Midbrain (tissue), 1 donor: ENCODE measurements around the gene ST6GALNAC2.
"Not testable (repeated sequence)": the region's sequence is repeated elsewhere in the genome, so short reads cannot be mapped to it uniquely, and the experiment has no call there.

Source experiments
- DNase-seq: peaks from one replicate; lab custom pipeline; 2025; lab: John Stamatoyannopoulos, UW

ST6GALNAC2 gene

DNA sequence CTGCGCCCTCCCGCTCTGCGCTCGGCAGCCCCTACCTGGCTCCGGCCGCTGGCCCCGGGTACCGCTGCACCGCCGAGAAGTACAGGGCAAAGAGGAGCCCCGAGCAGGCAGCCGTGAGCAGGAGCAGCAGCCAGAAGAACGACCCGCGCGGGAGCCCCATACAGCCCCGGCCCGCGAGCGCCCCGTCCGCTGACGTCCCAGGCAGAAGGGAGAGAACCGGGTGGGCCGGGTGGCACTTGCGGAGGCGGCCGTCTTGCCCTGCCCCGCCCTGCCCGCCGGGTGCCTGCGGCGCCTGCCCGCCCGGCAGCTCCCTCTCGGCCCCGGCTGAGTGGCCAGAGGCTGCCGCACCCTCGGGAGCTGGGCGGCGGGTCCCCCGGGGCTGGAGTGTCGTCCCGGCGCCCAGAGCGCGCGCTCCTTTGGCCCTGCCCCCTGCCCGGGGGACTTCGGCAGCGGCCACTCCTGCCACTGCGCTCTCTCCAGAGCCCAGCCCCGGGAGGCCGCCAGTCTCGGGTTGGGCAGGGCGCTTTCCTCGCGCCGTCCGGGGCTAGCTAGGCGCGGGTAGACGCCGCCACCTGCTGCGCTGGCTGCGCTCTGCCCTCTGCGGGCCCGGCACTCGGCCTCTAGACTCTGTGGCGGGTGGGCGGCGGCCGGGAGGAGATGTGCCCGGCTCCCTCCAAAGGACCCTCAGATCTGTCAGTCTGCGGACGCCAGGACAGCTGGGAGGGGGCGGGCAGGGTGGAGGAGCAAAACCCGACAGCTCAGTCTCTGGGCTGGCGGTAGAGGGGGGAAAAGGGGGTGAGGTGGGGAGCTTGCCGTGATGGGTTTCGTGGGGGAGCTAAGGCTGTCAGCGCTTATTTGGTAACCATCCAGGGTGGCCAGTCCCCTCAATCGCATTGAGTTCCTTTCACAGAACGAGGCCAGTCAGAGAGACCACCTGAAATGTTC is at the start of gene ST6GALNAC2:
TSS of gene ST6GALNAC2 (minus strand) at position 212 of the 945 bp plus-strand sequence. CDS start at position 160, 52 bp downstream.
- peak; percentile 46 for DNase-seq

- DNase-seq, result no peak
These were observed 49.4 kb upstream of the ST6GALNAC2 start for GRCh38 chr17:76635039-76635438.

DNA sequence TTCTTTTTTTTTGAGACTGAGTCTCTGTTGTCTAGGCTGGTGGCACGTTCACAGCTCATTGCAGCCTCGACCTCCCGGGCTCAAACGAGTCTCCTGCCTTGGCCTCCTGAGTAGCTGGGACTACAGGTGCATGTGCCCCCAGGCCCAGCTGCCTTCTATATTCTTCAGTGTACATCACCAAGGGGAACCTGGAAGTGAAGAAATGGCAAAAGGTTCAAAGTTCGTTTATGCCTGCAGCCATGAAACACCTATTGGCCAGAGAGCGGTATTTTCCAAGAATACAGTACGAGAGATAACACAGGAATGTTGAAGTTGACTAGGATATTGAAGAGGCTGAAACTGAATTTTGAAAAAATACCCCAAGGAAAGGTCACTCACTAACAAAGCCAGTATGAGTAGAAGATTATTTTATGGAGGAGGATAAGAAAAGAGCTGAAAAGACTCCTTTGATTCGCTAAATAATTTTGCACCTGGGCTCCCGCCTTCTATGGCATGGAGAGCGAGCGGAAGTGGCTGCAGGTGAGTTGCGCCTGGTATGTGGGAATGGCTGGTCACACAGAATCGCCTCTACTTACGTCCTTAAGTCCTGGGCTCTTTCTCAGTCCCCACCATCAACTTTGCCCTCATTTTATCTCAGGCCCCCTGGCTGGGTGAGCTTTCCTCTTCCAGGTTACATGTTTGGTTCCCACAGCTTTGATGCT is 48.1 kb upstream of the ST6GALNAC2 start:
- no peak for DNase-seq

GRCh38 chr17:76631821-76632565 is 46.3 kb upstream of the ST6GALNAC2 start:
- DNase-seq, result no peak

DNA sequence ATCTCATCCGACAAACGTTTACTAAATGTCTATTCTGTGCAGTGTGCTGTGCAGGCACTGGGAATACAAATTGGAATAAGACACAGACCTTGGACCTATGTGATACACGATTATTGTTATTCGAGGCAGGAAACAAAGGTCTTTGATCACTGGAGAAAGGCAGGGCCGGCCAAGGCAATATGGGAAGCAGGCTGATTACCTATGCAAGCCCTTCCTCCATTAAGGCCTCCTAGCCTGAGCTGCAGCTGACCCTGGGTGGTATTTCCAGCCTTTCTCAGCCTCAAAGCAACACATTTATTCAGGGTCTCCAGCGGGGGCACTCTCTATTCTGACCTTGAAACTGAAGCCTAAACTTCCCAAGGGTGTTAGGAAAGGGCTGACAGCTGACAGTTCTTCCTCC is 44.5 kb upstream of the ST6GALNAC2 start:
- DNase-seq, result no peak

DNA sequence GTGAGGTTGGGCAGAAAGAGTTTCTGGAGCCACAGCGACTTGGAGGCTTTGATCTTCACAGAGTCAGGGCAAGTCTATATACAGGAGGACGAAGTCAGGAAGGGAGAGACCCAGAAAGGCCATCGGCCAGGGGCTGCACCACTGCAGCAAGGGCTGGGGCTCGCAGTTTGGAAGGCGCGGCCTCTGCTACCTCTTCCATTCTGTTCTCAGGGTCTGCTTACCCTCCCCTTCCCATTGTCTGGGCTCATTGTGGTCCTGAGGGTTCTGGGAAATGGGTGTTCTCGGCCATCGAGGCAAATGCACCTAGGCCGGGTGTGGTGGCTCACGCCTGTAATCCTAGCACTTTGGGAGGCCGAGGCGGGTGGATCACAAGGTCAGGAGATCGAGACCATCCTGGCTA is 41.9 kb upstream of the ST6GALNAC2 start:
- no peak for DNase-seq

GRCh38 chr17:76626442-76626841 is 40.8 kb upstream of the ST6GALNAC2 start:
- DNase-seq, result no peak

- no peak for DNase-seq
These were observed 39.8 kb upstream of the ST6GALNAC2 start for GRCh38 chr17:76625496-76625895.

DNA sequence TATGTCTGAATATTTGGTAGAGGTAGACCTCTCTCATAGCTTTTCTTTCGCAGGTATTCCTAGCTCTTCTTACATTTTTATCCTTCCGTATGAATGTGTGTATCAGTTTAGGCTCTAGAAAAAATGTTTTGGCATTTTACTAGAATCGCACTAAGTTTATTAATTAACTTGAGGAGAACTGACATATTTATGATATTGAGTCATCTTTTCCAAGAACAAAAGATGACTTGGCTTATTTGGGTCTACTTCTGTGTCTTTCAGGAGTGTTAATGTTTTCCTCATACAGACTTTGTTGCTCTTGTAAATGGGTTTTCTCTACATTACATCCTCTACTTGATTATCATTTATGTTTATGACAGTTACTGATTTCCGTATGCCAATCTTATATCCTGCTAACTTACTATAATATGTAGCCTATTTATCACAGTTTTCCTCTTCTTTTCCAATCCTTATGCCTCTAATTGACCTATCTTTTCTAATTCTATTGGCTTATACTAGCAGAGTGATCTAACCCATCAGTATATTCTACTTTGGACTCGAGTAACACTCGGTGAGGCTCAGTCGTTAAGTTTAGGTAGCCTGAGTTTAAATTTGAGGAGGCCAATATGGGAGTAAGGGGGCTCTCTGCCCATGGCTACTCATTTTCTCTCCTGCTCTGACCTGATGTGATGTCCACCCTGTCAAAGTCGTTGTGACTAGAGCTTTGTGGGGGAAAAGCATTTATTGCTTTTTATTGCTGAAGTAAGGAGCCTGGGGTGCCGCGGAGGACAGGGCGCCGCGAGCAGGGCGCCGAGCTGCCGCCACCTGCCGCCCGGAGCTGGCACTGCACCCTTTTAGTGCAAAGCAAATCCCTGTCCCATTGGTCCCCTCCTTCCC is 37.8 kb upstream of the ST6GALNAC2 start:
- DNase-seq, result peak; percentile 67

- DNase-seq, result no peak
These were observed 32.2 kb upstream of the ST6GALNAC2 start for GRCh38 chr17:76617838-76618237.

- no peak for DNase-seq
These were observed 29.4 kb upstream of the ST6GALNAC2 start for GRCh38 chr17:76614912-76615617.

- not testable (repeated sequence) for DNase-seq
These were observed 28.6 kb upstream of the ST6GALNAC2 start for GRCh38 chr17:76614064-76614759.

- no peak for DNase-seq
These were observed 27.6 kb upstream of the ST6GALNAC2 start for GRCh38 chr17:76612977-76613851.

DNA sequence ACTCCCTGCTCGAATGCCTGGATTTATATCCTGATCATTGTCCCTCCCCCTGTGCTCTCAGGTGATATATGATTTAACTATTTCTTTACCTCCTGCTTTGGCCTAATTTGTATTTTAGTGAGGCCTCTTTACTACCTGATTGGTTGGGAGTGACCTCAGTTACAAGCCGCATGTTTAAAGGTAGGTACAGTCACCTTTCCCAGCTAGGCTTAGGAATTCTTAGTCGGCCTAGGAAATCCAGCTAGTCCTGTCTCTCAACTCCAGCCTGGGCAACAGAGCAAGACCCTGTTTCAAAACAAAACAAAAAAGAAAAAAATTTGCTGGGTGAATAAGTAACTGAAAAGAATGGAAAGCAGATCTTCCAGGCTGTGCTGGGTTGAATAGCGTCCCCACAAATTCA is 26.8 kb upstream of the ST6GALNAC2 start:
- DNase-seq, result no peak

DNA sequence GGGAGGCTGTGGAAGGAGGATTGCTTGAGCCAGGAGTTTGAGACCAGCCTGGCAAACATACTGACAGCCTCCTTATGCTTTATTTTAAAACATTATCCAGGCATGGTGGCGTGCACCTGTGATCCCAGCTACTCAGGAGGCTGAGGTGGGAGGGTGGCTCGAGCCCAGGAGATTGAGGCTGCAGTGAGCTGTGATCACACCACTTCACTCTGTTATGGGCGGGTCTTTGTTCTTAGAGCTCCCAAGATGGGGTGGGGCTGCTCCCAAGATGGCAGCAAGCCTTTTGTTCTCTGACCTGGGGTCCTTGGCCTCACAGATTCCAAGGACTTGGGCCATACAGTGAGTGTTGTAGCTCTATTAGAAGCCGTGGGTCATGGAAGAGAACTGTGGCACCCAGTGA is 26.1 kb upstream of the ST6GALNAC2 start:
- no peak for DNase-seq

- DNase-seq, result not testable (repeated sequence)
These were observed 25.6 kb upstream of the ST6GALNAC2 start for GRCh38 chr17:76611080-76611749.

- not testable (repeated sequence) for DNase-seq
These were observed 21.0 kb upstream of the ST6GALNAC2 start for GRCh38 chr17:76606685-76607084.

GRCh38 chr17:76601065-76601464 is 15.4 kb upstream of the ST6GALNAC2 start:
- no peak for DNase-seq
